Stimulated activated CD8-positive, alpha-beta memory T cell treated with anti-CD3 and anti-CD28 coated beads, Interleukin-12 subunit alpha, Interleukin-12 subunit beta, amount 100 ng/mL, for 4 hours (primary cell): Measurements from ENCODE around the gene SLC27A3.
"Not testable (repeated sequence)": the region's sequence is repeated elsewhere in the genome, so short reads cannot be mapped to it uniquely, and the experiment has no call there.

ENCODE experiments used
- DNase-seq: peaks from one replicate; pipeline ENCODE4 v3.0.0-alpha.2; 2020; ENCODE audit warnings: low read depth

The SLC27A3 gene

DNA sequence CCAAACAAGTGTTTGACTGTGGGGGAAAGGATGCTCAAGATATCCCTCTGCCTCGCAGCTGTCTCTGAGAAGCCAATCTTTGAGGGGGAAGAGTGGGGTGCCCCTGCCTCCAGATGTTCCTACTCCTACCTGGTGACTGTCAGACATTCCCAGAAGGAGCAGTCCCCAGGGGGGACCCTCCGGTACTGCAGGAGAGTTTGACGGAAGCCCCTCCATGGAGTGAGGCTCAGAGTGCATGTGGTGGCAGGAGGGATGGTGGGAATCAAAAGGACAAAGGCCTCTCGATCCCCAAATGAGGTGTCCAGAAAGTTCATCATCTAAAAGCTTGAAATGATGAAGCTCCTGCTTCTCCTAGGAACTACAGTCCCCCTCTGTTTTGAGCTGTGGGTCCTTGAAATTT, 5.3 kb downstream of the SLC27A3 start:
- DNase-seq, result no peak

DNA sequence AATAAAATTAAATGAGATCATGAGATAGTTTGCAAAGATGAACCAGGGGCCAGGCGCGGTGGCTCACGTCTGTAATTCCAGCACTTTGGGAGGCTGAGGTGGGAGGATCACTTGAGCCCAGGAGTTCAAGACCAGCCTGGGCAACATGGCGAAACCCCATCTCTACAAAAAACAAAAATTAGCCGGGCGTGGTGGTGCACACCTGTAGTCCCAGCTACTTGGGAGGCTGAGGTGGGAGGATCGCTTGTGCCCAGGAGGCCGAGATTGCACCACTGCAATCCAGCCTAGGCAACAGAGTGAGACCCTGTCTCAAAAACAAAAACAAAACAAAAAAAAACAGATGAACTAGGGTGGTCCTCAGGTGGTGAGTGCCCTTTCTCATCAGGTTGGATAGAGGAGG, 7.4 kb downstream of the SLC27A3 start:
- DNase-seq, result not testable (repeated sequence)

DNA sequence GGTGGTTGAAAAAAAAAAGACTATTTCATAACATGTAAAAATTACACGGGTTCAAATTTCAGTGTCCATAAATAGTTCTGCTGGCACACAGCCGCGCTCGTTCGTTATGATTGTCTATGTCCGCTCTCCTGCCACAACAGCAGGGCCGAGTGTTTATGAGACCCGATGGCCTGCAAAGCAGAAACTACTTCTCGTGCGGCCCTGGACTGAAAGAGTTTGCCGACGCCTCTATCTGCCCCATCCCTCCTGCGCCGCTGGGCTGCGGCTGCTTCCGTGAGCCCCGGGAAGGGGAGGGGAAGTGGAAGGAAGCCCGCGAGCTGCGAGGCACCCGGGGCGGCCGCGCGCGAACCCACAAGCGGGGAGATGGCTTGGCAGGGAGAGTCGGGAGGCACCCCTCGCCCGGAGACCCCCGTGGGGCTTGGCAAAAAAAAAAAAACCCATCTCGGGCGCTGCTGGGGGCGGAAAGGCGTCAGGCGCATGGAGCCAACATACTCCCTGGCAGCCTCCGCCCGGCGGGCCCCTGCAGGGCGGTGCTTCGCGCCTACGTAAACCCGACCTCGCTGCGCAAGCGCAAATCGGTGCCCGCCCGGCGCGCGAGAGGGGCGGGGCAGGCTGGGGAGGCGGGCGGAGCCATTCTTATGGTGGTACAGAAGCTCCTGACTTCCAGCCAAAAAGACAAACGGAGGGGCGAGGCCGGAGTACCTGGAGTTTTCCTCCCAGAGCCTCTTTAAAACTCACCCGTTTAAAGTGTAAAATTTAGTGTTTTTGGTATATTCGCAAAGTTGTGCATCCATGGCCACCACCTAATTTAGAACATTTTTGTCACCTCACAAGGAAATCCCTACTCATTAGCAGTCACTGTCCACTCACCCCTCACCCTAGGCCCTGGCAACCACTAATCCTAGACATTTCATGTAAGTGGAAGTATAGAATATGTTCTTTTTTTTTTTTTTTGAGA, 8.3 kb downstream of the SLC27A3 start:
- peak; percentile 87 for DNase-seq

DNA sequence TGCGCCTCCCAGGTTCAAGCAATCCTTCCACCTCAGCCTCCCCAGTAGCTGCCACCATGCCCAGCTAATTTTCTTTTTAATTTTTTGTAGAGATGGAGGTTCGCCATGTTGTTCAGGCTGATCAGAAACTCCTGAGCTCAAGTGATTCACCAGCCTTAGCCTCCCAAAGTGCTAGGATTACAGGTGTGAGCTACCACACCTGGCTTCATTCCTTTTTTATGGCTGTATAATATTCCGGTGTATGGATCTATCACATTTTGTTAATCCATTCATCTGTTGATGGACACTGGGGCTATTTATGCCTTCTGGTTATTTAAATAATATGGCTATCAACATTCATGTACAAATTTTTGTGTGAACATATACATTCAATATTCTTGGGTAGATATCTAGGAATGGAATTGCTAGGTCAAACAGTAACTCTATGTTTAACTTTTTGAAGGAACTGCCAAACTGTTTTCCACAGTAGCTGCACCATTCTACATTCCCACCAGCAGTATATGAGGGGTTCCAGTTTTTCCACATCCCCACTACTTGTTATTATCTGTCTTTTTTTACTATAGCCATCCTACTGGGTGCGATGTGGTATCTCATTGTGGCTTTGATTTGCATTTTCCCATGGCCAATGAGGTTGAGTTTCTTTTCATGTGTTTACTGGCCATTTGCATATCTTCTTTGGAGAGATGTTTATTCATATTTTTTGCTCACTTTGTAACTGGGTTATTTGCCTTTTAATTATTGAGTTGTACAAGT, 11.0 kb downstream of the SLC27A3 start:
- no peak for DNase-seq

DNA sequence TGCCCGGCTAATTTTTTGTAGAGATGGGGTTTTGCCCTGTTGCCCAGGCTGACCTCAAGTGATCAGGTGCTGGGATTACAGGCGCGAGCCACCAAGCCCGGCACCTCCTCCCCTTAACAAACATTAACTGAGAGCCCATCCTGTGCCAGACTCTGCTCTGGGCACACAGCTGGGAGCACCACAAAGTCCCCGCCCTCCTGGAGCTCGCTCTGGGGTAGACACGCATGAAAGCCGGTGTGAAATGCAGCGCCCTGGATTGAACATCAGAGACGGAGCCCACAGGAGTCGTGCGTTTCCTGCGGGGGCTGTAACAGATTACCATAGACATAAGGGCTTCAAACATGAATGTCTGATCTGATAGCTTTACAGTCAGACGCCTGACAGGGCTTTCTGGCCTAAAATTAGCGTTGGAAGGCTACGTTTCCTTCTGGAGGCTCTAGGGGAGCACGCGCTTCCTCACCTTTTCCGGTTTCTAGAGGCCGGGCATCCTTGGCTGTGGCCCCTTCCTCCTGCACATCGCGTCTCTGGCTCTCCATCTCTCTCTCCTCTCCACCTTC, 14.3 kb downstream of the SLC27A3 start:
- no peak for DNase-seq

DNA sequence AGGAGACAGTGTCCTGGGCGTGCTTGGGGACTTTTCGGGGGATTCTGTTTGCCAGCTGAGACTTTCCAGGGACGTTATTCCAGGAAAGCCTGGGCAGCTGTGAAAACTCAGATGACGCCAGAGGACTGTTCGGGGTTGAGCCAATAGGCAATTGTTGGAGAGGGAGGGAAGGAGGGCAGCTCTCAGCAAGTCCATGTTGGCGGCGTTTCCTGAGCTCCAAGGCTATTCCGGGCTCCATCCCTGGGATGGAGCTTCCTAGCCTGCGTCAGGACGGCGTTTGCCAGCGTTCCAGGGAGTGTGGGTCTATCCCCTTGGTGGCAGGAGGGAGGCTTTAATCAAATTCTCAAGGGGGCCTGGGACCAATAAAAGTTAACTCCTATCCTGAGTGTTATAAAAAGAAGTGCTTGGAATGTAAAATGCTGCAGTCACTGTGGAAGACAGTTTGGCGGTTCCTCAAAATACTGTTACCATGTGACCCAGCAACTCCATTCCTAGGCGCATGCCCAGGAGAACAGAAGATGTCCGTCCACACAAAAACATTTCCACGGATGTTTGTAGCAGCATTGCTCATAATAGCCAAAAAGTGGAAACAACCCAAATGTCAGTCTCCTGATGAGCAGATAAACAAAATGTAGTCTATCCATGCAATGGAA, 15.2 kb downstream of the SLC27A3 start:
- DNase-seq, result no peak

DNA sequence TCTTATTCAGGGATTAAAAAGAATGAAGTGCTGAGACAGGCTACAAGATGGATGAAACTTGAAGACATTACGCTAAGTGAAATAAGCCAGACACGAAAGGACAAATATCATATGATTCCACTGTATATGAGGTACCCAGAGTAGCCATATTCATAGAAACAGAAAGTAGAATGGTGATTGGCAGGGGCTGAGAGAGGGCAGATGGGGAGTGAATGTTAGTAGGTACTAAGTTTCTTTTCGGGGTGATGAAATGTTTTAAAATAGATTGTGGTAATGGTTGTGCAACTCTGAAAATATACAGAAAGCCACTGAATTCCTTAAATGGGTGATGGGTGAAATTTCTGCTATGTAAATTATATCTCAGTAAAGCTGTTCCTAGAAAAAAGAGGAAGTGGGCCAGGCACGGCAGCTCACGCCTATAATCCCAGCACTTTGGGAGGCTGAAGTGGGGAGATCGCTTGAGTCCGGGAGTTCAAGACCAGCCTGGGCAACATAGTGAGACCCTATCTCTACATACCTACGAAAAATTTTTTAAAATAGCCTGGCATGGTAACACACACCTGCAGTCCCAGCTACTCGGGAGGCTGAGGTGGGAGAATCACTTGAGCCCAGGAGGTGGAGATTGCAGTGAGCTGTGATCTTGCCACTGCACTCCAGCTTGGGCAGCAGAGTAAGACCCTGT, 15.9 kb downstream of the SLC27A3 start:
- DNase-seq, result no peak

DNA sequence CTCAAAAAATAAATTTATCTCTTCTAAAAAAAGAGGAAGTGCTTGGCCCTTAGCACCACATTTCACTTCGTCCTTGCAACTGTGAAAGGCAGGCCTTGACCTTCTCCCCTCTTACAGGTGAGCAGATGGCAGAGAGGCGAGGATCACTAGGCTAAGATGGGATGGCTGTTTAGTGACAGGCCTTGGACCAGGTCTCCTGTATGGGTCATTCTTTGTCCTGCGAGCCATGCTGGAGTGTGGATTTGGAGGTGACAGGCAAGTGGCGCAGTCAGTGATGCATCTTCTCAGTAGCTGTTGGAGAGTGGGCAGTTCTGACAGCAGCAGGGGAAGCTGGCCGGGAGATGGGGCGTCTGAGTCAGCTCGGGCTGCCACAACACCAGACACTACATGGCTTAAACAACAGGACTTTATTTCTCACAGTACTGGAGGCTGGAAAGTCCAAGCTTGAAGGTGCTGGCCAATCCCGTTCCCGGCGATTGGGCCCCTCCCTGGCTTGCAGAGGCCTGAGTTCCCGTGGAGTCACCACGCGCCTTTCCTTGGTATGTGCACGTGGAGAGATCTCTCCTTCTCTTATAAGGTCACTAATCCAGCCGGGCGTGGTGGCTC, 16.5 kb downstream of the SLC27A3 start:
- no peak for DNase-seq

DNA sequence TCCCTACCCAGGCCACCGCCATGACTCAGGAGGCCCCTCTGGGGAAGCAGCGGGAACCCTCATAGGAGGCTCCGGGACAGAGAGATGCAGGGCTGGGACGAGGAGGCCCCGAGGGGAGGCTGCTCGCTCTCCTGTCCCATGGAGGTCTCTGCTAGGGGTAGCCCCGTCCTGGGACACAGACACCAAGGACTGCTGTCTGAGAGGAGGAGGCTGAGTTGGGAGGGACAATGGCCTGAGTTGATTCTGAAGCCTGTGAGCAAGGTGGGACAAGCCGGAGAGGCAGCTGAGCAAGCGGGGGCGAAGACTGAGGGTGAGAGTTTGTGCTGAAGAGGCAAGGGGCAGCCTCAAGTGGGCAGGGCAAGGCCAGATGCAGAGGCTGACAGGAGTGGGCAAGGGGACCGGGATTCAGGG, 17.4 kb downstream of the SLC27A3 start:
- DNase-seq, result no peak

DNA sequence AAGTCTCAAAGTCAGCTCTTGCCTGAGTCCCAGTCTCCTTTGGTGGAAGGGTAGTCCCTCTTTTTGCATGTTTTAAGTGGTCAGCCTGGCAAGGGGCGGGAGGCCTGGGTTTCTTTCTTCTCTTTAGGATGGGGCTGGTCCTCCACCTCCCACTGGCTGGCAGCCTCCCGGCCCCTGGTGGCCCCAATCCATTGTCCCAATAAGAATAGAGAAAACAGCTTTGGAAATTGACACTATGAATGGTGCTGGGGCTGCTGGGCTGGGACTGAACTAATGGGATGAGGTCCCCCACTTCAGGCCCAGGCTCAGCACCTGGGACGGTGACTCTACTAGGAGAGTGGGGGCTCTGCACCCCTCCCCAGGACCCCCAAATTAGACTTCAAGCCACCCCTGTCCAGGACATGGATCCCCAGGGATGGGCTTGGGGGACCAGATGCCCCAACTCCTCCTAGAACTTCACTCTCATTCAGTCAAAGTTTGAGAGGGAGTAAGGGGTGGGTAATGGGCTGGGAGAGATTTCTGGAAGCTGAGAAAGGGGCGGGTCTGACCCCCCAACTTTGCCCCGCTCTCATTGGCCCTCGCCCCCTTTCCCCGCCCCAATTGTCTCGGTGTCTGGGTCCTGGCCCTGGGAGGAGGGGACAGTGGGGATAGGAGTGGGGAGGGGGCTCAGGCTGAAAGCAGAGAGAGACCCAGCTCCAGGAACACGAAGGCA, 18.2 kb downstream of the SLC27A3 start:
- DNase-seq, result no peak

DNA sequence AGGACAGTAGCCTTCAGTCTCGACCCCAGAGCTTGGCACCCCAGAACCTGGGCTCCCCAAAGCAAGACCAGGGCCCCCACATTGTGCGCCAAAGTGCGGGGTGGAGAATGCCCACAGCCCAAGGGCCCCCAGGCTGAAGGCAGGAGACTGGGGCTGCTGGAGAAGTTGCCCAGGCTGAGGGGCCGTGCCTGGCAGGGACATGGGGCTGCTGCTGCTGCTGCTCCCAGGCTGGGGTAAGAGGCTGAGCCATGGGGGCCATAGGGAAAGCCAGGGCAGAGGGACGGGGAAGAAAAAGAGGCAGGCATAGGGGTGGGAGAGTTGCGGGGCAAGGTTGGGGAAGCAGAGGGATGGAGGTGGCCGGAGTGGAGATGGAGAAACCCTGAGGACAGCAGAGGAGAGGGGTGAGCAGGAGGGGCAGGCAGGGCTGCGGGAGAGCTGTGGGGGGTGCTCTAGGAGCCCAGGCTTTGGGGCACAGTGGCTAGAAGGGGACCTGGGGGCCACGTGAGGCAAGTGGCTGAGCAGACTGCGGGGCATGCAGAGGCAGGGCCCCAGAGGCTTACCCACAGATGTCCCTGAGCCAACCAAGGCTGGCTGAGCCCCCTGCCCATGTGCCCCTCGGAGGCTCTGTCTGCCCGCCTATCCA, 18.9 kb downstream of the SLC27A3 start:
- no peak for DNase-seq

DNA sequence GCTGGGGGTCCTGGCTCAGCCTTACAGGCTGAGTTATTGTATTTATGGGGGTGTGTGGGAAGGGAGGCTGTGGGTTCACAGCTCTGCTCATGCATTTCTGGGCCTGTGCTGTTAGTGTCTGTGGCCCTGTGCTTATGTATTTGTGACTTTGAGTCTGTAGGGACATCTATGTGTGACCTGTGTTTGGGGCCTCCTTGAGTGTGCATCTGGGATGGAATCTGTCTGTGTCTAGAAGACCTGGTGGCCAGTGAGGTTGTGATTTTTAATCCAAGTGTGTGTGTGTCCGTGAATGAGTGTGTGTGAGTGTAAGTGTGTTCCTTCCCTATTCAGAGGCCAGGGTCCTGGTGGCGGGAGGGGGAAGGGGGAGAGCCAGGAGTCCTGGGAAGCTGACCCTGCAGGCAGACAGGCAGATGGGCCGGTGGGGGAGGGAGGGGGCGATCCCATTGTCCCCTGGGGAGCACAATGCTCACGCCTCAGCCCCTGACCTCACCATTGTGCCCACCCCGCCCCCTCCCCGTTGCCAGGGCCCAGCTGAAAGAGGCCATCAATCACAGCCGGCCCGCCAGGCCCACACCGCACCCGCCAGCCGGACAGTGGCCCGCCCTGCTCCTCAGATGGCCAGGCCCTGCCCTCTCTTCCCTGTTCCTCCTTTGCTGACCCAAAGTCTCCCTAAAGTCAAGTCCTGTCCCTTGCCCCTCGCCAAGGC, 19.6 kb downstream of the SLC27A3 start:
- no peak for DNase-seq

DNA sequence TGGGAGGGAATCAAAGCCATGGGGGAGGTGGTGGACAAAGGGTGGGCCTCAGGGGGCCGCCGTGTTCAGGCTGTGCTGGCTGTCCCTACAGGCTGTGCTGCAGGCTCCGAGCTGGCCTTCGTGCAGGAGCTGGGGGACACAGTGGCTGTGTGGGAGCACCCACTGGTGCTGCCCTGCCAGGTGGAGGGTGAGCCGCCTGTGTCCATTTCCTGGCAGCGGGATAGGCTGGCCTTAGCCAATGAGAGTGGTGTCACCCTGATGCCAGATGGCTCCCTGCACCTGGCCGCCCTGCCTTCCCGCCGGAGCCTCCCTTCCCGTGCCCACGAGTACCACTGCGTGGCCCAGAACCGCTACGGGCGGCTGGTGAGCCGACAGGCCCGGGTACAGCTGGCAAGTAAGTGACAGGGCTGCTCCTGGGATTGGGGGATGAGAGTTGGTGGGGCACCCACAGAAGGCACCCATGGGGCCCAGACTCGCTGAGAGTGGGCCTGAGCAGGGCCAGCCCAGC, 20.2 kb downstream of the SLC27A3 start:
- no peak for DNase-seq

DNA sequence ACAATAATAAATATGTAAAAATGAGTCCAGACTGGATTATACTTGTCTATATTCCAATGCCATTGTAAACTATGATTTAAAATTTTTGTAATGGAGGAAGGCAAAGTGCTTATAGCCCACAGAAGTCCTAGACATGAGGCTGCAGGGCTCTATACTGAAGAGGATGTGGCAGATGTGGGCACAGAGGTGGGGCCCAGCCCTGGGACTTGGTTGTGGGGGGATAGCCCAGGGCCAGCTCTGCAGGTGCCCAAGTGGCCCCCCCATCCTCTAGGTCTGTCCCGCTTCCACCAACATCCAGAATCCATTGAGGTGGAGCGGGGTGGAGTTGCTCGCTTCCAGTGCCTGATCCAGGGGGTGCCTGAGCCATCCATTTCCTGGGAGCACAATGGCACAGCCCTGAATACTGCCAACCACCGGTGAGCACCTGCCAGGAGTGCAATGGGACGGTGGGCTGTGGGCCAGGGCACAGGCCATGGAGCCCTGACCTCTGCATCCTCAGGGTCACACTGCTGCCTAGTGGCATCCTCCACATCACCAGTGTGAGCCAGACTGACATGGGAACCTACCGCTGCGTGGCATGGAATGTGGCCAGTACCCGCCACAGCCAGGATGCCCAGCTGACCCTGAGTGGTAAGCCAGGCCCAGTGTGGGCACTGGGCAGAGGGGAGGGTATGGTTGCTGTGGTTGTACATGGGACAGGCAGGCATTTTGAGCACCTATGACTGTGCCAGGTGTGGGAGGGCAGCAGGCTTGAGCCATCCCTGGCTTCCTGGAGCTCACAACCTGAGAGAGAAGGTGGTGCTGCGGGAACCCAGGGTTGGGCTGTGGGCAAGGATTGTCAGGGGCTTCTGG, 21.0 kb downstream of the SLC27A3 start:
- no peak for DNase-seq

DNA sequence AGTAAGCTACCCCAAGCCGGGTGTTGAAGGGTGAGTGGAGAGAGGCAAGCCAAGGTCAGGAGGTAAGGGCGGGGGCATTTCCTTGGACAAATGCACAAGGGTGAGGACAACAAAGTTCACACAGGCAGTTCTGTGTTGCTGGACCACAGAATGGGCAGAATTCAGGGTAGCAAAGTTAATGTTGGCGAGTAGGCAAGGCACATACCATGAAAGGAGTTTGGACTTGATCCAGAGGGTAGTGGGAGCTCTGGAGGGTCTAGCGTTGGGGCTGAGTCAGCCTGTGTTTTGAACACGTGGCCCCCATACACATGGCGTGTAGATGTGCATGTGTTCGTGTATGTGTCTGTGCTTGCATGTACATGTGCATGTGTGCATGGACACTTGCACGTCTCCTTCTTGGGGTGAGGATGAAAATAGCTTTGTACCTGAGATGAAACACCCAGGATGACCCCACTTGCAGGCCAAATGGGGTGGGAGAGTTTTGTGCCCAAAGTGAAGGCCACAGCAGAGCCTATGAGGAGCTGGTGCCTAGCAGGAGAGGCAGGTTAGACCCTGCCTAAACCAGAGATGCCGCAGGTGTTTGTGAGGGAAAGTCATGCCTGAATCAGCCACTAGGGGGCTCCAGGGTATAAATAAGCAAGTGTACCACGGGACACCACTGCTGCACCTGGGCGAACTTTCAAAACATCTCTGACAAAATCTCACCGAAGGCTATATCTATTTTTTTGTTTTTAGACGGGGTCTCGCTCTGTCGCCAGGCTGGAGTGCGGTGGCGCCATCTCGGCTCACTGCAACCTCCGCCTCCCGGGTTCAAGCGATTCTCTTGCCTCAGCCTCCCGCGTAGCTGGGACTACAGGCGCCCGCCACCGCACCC, 21.8 kb downstream of the SLC27A3 start:
- DNase-seq, result peak; percentile 59

DNA sequence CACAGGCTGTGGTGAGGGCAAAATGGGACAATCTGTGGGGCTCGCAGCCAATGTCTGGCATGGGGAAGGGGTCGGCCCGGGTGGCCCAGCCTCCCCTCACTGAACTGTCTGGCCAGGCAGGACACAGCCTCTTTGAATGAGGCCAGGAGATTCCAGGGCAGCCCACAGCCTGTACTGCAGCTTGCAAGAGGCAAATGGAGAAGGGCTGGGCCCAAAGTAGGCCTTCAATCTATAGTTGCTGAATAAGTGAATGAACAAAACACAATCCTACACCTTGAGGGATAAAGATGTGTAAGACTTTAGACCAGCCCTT, 23.2 kb downstream of the SLC27A3 start:
- no peak for DNase-seq

DNA sequence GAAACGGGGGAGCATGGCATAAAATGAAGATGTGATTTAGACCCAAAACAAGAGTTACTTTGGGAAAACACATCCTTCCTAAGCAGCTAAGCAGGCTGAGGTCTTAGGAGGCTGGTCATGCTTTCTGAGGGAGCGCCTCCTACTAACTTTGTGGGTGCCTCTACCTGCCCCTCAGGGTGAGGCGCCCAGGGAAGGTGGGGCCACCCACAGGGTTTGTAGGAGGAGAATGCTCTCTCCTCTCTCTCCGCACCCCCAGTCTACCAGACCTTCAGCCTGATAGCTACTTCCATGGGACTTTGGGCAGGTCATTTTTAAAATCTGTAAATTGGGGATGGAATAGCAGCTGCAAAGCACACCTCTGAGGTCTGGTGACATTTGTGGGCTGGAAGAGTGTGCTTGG, 23.8 kb downstream of the SLC27A3 start:
- DNase-seq, result no peak
